HepG2 (cell line): Measurements from ENCODE around the gene PERCC1.

Source experiments
- NFIC ChIP-seq: IDR thresholded peaks from 2 replicates; pipeline ENCODE4 v1.6.1; 2012; ENCODE audit warnings: mild to moderate bottlenecking, low read length, inconsistent platforms
- TEAD3 ChIP-seq: optimal IDR thresholded peaks from 2 replicates; pipeline ENCODE3; 2016; ENCODE audit warnings: borderline replicate concordance

GRCh38 chr16:1445518-1446203 lies 14.8 kb downstream of the PERCC1 start:
- TF ChIP-seq NFIC (no peak), TEAD3 (CRISPR knock-in tag) (no peak)
